K562 (cell line): ENCODE data around the gene CHCHD10. TPM values are rescaled to one million over a fixed set of nuclear protein-coding genes. Genes with fewer than 3 reads are reported as not detected.

Experiments used
- ARID1B ChIP-seq: fragments of 450-650 bp; IDR thresholded peaks from 2 replicates; pipeline ENCODE4 v1.6.1; 2016; ENCODE audit warnings: antibody characterized with exemption, mild to moderate bottlenecking, inconsistent platforms
- BRD4 ChIP-seq: fragments of 200-600 bp; sonication (generic); IDR thresholded peaks from 2 replicates; pipeline ENCODE4 v1.6.1; 2017; ENCODE audit warnings: inconsistent platforms
- CBX1 ChIP-seq: sonication (generic); IDR thresholded peaks from 2 replicates; pipeline ENCODE4 v1.6.1; 2016; ENCODE audit warnings: antibody characterized with exemption, low read depth, mild to moderate bottlenecking
- KLF16 ChIP-seq: IDR thresholded peaks from 2 replicates; pipeline ENCODE4 v1.6.1; 2016; ENCODE audit warnings: antibody characterized with exemption
- L3MBTL2 ChIP-seq: fragments of 450-650 bp; IDR thresholded peaks from 2 replicates; pipeline ENCODE4 v1.6.1; 2016; ENCODE audit warnings: mild to moderate bottlenecking, moderate library complexity
- MAZ ChIP-seq, 2 experiments: fragments of 450-650 bp in 1 of 2; sonication (generic) in 1 of 2; formaldehyde crosslinking; IDR thresholded peaks in 1 of 2; conservative IDR thresholded peaks in 1 of 2; 2 replicates each; pipeline versions ENCODE4 v1.4.0 to v1.5.0; 2020; ENCODE audit warnings: mild to moderate bottlenecking in 1 of 2, missing genetic modification reagents in 1 of 2
- POLR2A ChIP-seq: fragments of 450-650 bp; conservative IDR thresholded peaks from 2 replicates; pipeline ENCODE4 v1.6.1; 2016
- SLC30A9 ChIP-seq: fragments of 250-450 bp; sonication (Bioruptor Pico); IDR thresholded peaks from 2 replicates; pipeline ENCODE4 v1.8.0; 2022; ENCODE audit warnings: mild to moderate bottlenecking, moderate library complexity
- SRSF1 ChIP-seq: fragments of 200-400 bp; formaldehyde crosslinking; IDR thresholded peaks from 2 replicates; pipeline ENCODE4 v1.6.1; 2017; ENCODE audit warnings: mild to moderate bottlenecking, low read depth, low read length, moderate library complexity
- ZC3H8 ChIP-seq: fragments of 450-650 bp; IDR thresholded peaks from 2 replicates; pipeline ENCODE4 v1.6.1; 2017
- ZNF76 ChIP-seq: fragments of 250-450 bp; sonication (Bioruptor Pico); IDR thresholded peaks from 2 replicates; pipeline ENCODE4 v1.4.0; 2020; ENCODE audit warnings: mild to moderate bottlenecking, moderate library complexity, borderline replicate concordance
- polyA plus RNA-seq, 8 experiments: library from polyadenylated mRNA; depleted of rRNA in 4 of 8; stranded (reverse) in 5 of 8; unstranded in 3 of 8; fragments of >200 nt; fragmentation: Nextera tagmentation in 2 of 8; fragmentation: Illumina TruSeq in 1 of 8; extraction: Ambion mirVana in 2 of 8; extraction: Trizol in 1 of 8; gene quantifications; 2 replicates each; pipeline versions ENCODE4 v1.2.1 to v1.2.3, GENCODE V29; 2011 to 2014; ENCODE audit warnings: inconsistent platforms in 1 of 8, missing spikeins in 1 of 8
- total RNA-seq, 7 experiments: library from RNA; depleted of rRNA in 6 of 7; stranded (reverse); fragments of >200 nt in 6 of 7; fragmentation: Illumina TruSeq in 2 of 7; extraction: Trizol in 2 of 7; gene quantifications; 2 replicates each; pipeline versions ENCODE4 v1.2.1 to v1.2.3, GENCODE V29; 2011 to 2021; ENCODE audit warnings: low replicate concordance in 1 of 7
- TF ChIP-seq, protein P1 (sequence below): fragments of 250-450 bp; sonication (Bioruptor Pico); IDR thresholded peaks from 2 replicates; pipeline ENCODE4 v1.8.0; 2021; ENCODE audit warnings: moderate library complexity, mild to moderate bottlenecking, inconsistent platforms
- TF ChIP-seq, protein P2 (sequence below), 2 experiments: IDR thresholded peaks; 2 replicates each; pipeline ENCODE4 v1.6.1; 2011; ENCODE audit warnings: borderline replicate concordance in 1 of 2, control low read depth in 1 of 2, low read depth in 1 of 2, low read length in 1 of 2, mild to moderate bottlenecking in 1 of 2, mixed read lengths in 1 of 2, moderate library complexity in 1 of 2; ENCODE audit not compliant: insufficient read depth in 1 of 2, insufficient read length in 1 of 2, poor library complexity in 1 of 2, severe bottlenecking in 1 of 2; ENCODE audit errors: extremely low read depth in 1 of 2
- TF ChIP-seq, protein P3 (sequence below), 2 experiments: fragments of 450-650 bp; IDR thresholded peaks; 2 replicates each; pipeline ENCODE4 v1.6.1; 2018; ENCODE audit warnings: mild to moderate bottlenecking in 2 of 2, low read depth in 1 of 2; ENCODE audit not compliant: partially characterized antibody in 2 of 2
- TF ChIP-seq, protein P4 (sequence below): conservative IDR thresholded peaks from 2 replicates; pipeline ENCODE4 v1.6.1; 2011; ENCODE audit warnings: low read depth, mild to moderate bottlenecking, low read length; ENCODE audit not compliant: control insufficient read depth
- TF ChIP-seq, protein P5 (sequence below): fragments of 450-650 bp; IDR thresholded peaks from 2 replicates; pipeline ENCODE4 v1.6.1; 2016

CHCHD10 gene
- total and polyA plus RNA-seq, 9 of the 15 experiments (the other 6 are each of a cell fraction or from before 2014, with no cell fraction given): 15.2 to 292 (median 102) TPM

DNA sequence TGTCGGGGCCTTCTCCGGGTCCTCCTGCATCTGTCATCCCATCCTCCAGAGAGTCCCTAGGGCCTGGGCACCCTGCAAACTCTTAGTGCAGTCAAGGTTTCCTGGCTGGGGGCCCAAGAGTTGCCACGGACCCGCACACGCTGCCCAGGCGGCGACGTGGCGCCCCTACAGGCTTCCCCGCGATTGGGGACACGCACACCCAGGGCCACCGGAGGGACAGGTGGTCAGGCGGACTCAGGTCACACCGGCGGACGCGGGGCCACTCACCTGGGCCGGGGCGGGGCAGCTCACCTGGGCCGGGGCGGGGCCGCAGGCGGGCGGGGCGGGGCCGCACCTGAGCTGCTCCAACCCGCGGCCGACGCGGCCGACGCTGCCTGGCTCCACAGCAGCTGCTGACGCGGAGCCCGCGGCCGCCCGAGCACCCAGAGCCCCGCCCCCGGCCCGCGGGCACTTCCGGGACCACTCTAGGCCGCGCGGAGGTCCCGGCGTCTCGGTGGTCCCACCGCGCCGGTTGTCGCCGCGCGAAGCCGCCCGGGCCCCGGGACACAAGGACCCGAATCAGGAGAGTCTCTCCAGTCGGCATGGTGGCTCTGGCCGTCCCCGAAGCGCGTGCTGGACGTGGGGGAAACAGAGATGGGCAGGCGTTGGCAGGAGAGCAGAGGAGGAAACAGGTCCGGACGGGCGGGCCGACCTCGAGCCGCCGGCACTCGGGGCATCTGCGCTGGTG is 16.9 kb downstream of the CHCHD10 start, which contains the start of gene ZNF70 (continued):
- TF ChIP-seq, protein P1, sequence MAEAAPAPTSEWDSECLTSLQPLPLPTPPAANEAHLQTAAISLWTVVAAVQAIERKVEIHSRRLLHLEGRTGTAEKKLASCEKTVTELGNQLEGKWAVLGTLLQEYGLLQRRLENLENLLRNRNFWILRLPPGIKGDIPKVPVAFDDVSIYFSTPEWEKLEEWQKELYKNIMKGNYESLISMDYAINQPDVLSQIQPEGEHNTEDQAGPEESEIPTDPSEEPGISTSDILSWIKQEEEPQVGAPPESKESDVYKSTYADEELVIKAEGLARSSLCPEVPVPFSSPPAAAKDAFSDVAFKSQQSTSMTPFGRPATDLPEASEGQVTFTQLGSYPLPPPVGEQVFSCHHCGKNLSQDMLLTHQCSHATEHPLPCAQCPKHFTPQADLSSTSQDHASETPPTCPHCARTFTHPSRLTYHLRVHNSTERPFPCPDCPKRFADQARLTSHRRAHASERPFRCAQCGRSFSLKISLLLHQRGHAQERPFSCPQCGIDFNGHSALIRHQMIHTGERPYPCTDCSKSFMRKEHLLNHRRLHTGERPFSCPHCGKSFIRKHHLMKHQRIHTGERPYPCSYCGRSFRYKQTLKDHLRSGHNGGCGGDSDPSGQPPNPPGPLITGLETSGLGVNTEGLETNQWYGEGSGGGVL (CRISPR knock-in tag): no peak
- TF ChIP-seq, protein P2, sequence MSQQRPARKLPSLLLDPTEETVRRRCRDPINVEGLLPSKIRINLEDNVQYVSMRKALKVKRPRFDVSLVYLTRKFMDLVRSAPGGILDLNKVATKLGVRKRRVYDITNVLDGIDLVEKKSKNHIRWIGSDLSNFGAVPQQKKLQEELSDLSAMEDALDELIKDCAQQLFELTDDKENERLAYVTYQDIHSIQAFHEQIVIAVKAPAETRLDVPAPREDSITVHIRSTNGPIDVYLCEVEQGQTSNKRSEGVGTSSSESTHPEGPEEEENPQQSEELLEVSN (IDR thresholded peaks at IDR 0.05; ENCODE audit: borderline replicate concordance in 1 of 2, extremely low read depth in 1 of 2, insufficient read depth in 1 of 2, insufficient read length in 1 of 2, low read depth in 1 of 2, low read length in 1 of 2, poor library complexity in 1 of 2, severe bottlenecking in 1 of 2): peak; percentile 49 to 53
- no peak for TF ChIP-seq CBX1
- no peak for TF ChIP-seq ARID1B
- peak; percentile 83 for TF ChIP-seq POLR2A
- TF ChIP-seq SLC30A9: no peak
- no peak for TF ChIP-seq BRD4
- no peak for TF ChIP-seq ZC3H8
- TF ChIP-seq L3MBTL2: peak; percentile 78; the same call in 1 of the 2 replicates
- TF ChIP-seq, protein P3, sequence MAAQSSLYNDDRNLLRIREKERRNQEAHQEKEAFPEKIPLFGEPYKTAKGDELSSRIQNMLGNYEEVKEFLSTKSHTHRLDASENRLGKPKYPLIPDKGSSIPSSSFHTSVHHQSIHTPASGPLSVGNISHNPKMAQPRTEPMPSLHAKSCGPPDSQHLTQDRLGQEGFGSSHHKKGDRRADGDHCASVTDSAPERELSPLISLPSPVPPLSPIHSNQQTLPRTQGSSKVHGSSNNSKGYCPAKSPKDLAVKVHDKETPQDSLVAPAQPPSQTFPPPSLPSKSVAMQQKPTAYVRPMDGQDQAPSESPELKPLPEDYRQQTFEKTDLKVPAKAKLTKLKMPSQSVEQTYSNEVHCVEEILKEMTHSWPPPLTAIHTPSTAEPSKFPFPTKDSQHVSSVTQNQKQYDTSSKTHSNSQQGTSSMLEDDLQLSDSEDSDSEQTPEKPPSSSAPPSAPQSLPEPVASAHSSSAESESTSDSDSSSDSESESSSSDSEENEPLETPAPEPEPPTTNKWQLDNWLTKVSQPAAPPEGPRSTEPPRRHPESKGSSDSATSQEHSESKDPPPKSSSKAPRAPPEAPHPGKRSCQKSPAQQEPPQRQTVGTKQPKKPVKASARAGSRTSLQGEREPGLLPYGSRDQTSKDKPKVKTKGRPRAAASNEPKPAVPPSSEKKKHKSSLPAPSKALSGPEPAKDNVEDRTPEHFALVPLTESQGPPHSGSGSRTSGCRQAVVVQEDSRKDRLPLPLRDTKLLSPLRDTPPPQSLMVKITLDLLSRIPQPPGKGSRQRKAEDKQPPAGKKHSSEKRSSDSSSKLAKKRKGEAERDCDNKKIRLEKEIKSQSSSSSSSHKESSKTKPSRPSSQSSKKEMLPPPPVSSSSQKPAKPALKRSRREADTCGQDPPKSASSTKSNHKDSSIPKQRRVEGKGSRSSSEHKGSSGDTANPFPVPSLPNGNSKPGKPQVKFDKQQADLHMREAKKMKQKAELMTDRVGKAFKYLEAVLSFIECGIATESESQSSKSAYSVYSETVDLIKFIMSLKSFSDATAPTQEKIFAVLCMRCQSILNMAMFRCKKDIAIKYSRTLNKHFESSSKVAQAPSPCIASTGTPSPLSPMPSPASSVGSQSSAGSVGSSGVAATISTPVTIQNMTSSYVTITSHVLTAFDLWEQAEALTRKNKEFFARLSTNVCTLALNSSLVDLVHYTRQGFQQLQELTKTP (IDR thresholded peaks at IDR 0.05; ENCODE audit: low read depth in 1 of 2, partially characterized antibody in 2 of 2): no peak
- peak in 1 of 2 experiments; percentile 17; a peak in 1 of 4 replicates for TF ChIP-seq MAZ (CRISPR knock-in tag; conservative IDR thresholded peaks at IDR 0.05 in 1 of 2, IDR thresholded peaks at IDR 0.05 in 1 of 2)
- TF ChIP-seq KLF16: no peak
- TF ChIP-seq SRSF1: no peak
- TF ChIP-seq, protein P4, sequence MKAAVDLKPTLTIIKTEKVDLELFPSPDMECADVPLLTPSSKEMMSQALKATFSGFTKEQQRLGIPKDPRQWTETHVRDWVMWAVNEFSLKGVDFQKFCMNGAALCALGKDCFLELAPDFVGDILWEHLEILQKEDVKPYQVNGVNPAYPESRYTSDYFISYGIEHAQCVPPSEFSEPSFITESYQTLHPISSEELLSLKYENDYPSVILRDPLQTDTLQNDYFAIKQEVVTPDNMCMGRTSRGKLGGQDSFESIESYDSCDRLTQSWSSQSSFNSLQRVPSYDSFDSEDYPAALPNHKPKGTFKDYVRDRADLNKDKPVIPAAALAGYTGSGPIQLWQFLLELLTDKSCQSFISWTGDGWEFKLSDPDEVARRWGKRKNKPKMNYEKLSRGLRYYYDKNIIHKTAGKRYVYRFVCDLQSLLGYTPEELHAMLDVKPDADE: peak; percentile 49; the same call in 1 of the 2 replicates
- TF ChIP-seq, protein P5, sequence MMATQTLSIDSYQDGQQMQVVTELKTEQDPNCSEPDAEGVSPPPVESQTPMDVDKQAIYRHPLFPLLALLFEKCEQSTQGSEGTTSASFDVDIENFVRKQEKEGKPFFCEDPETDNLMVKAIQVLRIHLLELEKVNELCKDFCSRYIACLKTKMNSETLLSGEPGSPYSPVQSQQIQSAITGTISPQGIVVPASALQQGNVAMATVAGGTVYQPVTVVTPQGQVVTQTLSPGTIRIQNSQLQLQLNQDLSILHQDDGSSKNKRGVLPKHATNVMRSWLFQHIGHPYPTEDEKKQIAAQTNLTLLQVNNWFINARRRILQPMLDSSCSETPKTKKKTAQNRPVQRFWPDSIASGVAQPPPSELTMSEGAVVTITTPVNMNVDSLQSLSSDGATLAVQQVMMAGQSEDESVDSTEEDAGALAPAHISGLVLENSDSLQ: no peak
- TF ChIP-seq ZNF76: no peak
